DND-41 (cell line): ENCODE data around the gene EBI3.

Experiments used
- EZH2 ChIP-seq: IDR thresholded peaks from 3 replicates; pipeline ENCODE4 v1.6.1; 2012; ENCODE audit warnings: borderline replicate concordance, low read depth, mild to moderate bottlenecking, moderate library complexity, low read length, inconsistent platforms; ENCODE audit not compliant: severe bottlenecking
- TF ChIP-seq, protein P1 (sequence below): IDR thresholded peaks from 2 replicates; pipeline ENCODE4 v1.5.1; 2012; ENCODE audit warnings: borderline replicate concordance, low read length, moderate library complexity, mild to moderate bottlenecking; ENCODE audit not compliant: poor library complexity, severe bottlenecking; ENCODE audit errors: extremely low read depth

DNA sequence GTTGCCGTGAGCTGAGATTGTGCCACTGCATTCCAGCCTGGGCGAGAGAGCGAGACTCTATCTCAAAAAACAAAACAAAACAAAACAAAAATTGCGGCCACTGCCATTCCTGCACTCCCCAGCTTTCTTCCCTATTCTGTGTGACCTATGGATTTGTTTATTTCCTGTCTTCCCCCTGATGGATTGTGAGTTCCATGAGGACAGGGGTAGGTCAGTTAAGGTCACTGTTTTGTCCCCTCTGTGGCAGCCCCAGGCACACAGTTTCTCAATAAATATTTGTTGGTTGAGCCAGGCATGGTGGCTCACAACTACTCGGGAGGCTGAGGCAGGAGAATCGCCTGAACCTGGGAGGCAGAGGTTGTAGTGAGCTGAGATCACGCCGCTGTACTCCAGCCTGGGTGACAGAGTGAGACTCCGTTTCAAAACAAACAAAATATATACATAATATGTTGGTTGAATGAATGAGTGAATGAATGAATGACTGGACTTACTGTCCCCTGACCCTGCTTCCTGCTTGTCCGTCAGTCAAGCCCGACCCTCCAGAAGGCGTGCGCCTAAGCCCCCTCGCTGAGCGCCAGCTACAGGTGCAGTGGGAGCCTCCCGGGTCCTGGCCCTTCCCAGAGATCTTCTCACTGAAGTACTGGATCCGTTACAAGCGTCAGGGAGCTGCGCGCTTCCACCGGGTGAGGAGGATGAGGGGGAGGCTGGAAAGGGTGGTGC is 5.0 kb downstream of the EBI3 start:
- TF ChIP-seq, protein P1, sequence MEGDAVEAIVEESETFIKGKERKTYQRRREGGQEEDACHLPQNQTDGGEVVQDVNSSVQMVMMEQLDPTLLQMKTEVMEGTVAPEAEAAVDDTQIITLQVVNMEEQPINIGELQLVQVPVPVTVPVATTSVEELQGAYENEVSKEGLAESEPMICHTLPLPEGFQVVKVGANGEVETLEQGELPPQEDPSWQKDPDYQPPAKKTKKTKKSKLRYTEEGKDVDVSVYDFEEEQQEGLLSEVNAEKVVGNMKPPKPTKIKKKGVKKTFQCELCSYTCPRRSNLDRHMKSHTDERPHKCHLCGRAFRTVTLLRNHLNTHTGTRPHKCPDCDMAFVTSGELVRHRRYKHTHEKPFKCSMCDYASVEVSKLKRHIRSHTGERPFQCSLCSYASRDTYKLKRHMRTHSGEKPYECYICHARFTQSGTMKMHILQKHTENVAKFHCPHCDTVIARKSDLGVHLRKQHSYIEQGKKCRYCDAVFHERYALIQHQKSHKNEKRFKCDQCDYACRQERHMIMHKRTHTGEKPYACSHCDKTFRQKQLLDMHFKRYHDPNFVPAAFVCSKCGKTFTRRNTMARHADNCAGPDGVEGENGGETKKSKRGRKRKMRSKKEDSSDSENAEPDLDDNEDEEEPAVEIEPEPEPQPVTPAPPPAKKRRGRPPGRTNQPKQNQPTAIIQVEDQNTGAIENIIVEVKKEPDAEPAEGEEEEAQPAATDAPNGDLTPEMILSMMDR: no peak
- no peak for TF ChIP-seq EZH2
